Liver (tissue), 9 donors: ENCODE results near the gene PRSS58. TPM values are rescaled to one million over a fixed set of nuclear protein-coding genes. Genes with fewer than 3 reads are reported as not detected.

ENCODE experiments used
- DNase-seq: peaks from one replicate; pipeline ENCODE4 v3.0.0-alpha.2; 2017; ENCODE audit warnings: low spot score
- H3K27ac ChIP-seq, 2 donors: one replicate each; pipeline ENCODE4 v1.7.0; 2013; ENCODE audit warnings: inconsistent platforms in 2 of 2, low read length in 2 of 2, control low read depth in 1 of 2, low read depth in 1 of 2, mild to moderate bottlenecking in 1 of 2
- H3K27me3 ChIP-seq, 4 donors: one replicate each; pipeline versions ENCODE4 v1.6.1 to v1.7.0; 2013; ENCODE audit warnings: low read length in 3 of 4, inconsistent platforms in 1 of 4, mild to moderate bottlenecking in 1 of 4, moderate library complexity in 1 of 4; ENCODE audit not compliant: control insufficient read depth in 4 of 4, insufficient read depth in 4 of 4
- H3K36me3 ChIP-seq, 4 donors: one replicate each; pipeline versions ENCODE4 v1.6.1 to v1.7.0; 2013; ENCODE audit warnings: low read length in 3 of 4, mild to moderate bottlenecking in 3 of 4, low read depth in 1 of 4, moderate library complexity in 1 of 4; ENCODE audit not compliant: control insufficient read depth in 4 of 4, insufficient read depth in 3 of 4
- H3K4me1 ChIP-seq, 4 donors: one replicate each; pipeline versions ENCODE4 v1.6.1 to v1.7.0; 2013; ENCODE audit warnings: low read length in 3 of 4, mild to moderate bottlenecking in 3 of 4, moderate library complexity in 1 of 4; ENCODE audit not compliant: control insufficient read depth in 4 of 4, insufficient read depth in 4 of 4
- H3K4me3 ChIP-seq, 3 donors: one replicate each; pipeline versions ENCODE4 v1.6.1 to v1.7.0; 2013; ENCODE audit warnings: low read length in 3 of 3, control low read depth in 1 of 3, low read depth in 1 of 3, mild to moderate bottlenecking in 1 of 3
- H3K9ac ChIP-seq, 2 donors: one replicate each; pipeline ENCODE4 v1.7.0; 2013; ENCODE audit warnings: low read length in 2 of 2, mild to moderate bottlenecking in 2 of 2, moderate library complexity in 2 of 2, control low read depth in 1 of 2, low read depth in 1 of 2
- H3K9me3 ChIP-seq, 4 donors: one replicate each; pipeline versions ENCODE4 v1.6.1 to v1.7.0; 2013; ENCODE audit warnings: low read length in 3 of 4; ENCODE audit not compliant: control insufficient read depth in 4 of 4
- EGR1 ChIP-seq, 2 donors: IDR thresholded peaks; 2 replicates each; pipeline ENCODE4 v1.6.1; 2016 to 2018; ENCODE audit warnings: antibody characterized with exemption in 2 of 2, low read depth in 2 of 2
- FOXA1 ChIP-seq: IDR thresholded peaks from 2 replicates; pipeline ENCODE4 v1.6.1; 2016; ENCODE audit warnings: antibody characterized with exemption
- FOXA2 ChIP-seq: IDR thresholded peaks from 2 replicates; pipeline ENCODE4 v1.6.1; 2016; ENCODE audit warnings: antibody characterized with exemption
- GABPA ChIP-seq, 2 donors: IDR thresholded peaks in 1 of 2; conservative IDR thresholded peaks in 1 of 2; 2 replicates each; pipeline ENCODE4 v1.6.1; 2016; ENCODE audit warnings: antibody characterized with exemption in 2 of 2, mild to moderate bottlenecking in 1 of 2, moderate library complexity in 1 of 2
- HNF4A ChIP-seq, 2 donors: conservative IDR thresholded peaks; 2 replicates each; pipeline ENCODE4 v1.6.1; 2016; ENCODE audit warnings: antibody characterized with exemption in 2 of 2, mild to moderate bottlenecking in 2 of 2
- HNF4G ChIP-seq: IDR thresholded peaks from 2 replicates; pipeline ENCODE4 v1.6.1; 2016; ENCODE audit warnings: antibody characterized with exemption
- JUND ChIP-seq, 2 donors: IDR thresholded peaks; 2 replicates each; pipeline ENCODE4 v1.6.1; 2016; ENCODE audit warnings: antibody characterized with exemption in 2 of 2
- NR2F2 ChIP-seq: IDR thresholded peaks from 2 replicates; pipeline ENCODE4 v1.6.1; 2016; ENCODE audit warnings: antibody characterized with exemption
- RAD21 ChIP-seq, 2 donors: IDR thresholded peaks; 2 replicates each; pipeline ENCODE4 v1.6.1; 2016; ENCODE audit warnings: antibody characterized with exemption in 2 of 2, mild to moderate bottlenecking in 2 of 2
- RXRA ChIP-seq, 2 donors: IDR thresholded peaks; 2 replicates each; pipeline ENCODE4 v1.6.1; 2017 to 2018; ENCODE audit warnings: antibody characterized with exemption in 2 of 2, mild to moderate bottlenecking in 1 of 2
- SP1 ChIP-seq: IDR thresholded peaks from 2 replicates; pipeline ENCODE4 v1.6.1; 2018; ENCODE audit warnings: antibody characterized with exemption, mild to moderate bottlenecking
- TAF1 ChIP-seq: conservative IDR thresholded peaks from 2 replicates; pipeline ENCODE4 v1.6.1; 2016; ENCODE audit warnings: antibody characterized with exemption, mild to moderate bottlenecking
- YY1 ChIP-seq: IDR thresholded peaks from 2 replicates; pipeline ENCODE4 v1.6.1; 2016; ENCODE audit warnings: antibody characterized with exemption, mild to moderate bottlenecking
- WGBS: extraction: QIAGEN DNeasy Blood & Tissue Kit; methylation state at CpG from one replicate; pipeline ENCODE4 v1.1.7; 2013; 5-methylcytosine and 5-hydroxymethylcytosine counted together
- polyA plus RNA-seq, 2 donors: library from polyadenylated mRNA; stranded (reverse) in 1 of 2; unstranded in 1 of 2; fragments of 200-250 nt in 1 of 2; fragments of >200 nt in 1 of 2; fragmentation: Nextera tagmentation in 1 of 2; extraction: Ambion mirVana in 1 of 2; gene quantifications; one replicate each; pipeline versions ENCODE4 v1.2.1 to v1.2.3, GENCODE V29; 2013 to 2015
- total RNA-seq, 2 donors: library from RNA; depleted of rRNA; stranded (reverse); fragments of >200 nt; gene quantifications; one replicate each; pipeline ENCODE4 v1.2.3, GENCODE V29; 2014
- TF ChIP-seq, protein P1 (sequence below): IDR thresholded peaks from 2 replicates; pipeline ENCODE4 v1.6.1; 2016; ENCODE audit warnings: antibody characterized with exemption
- TF ChIP-seq, protein P2 (sequence below): fragments of 150-350 bp; IDR thresholded peaks from 2 replicates; pipeline ENCODE4 v1.5.1; 2017; ENCODE audit warnings: improper control_type of control experiment, low read depth, low read length; ENCODE audit not compliant: missing input control
- TF ChIP-seq, protein P3 (sequence below): IDR thresholded peaks from 2 replicates; pipeline ENCODE4 v1.6.1; 2016; ENCODE audit warnings: antibody characterized with exemption
- TF ChIP-seq, protein P4 (sequence below): IDR thresholded peaks from 2 replicates; pipeline ENCODE4 v1.6.1; 2016; ENCODE audit warnings: antibody characterized with exemption
- TF ChIP-seq, protein P5 (sequence below): IDR thresholded peaks from 2 replicates; pipeline ENCODE4 v1.6.1; 2016; ENCODE audit warnings: antibody characterized with exemption, mild to moderate bottlenecking
- donor health status: healthy.
- donor health status: healthy.
- donor health status: healthy.
- donor health status: healthy.
- donor health status: healthy.

The PRSS58 gene
- total and polyA plus RNA-seq, 4 donors: not detected

GRCh38 chr7:142298627-142299026 is 40.8 kb upstream of the PRSS58 start:
- Histone ChIP-seq H3K27me3 (peaks cover 0 to 3% (median 1%) of the 10 kb centered on the region in 4 donors), H3K9me3 (no peaks in the 10 kb centered on the region), H3K27ac (no peak overlapping the region), H3K9ac (no peak overlapping the region), H3K36me3 (no peaks in the 10 kb centered on the region), H3K4me3 (no peak overlapping the region), H3K4me1 (no peaks in the 10 kb centered on the region)
- TF ChIP-seq, protein P1, sequence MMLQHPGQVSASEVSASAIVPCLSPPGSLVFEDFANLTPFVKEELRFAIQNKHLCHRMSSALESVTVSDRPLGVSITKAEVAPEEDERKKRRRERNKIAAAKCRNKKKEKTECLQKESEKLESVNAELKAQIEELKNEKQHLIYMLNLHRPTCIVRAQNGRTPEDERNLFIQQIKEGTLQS: no peak
- TF ChIP-seq FOXA1 (no peak), HNF4G (no peak), GABPA (IDR thresholded peaks at IDR 0.05 in 1 of 2, conservative IDR thresholded peaks at IDR 0.05 in 1 of 2) (no peak), EGR1 (IDR thresholded peaks at IDR 0.05; ENCODE audit: low read depth in 2 of 2) (no peak), NR2F2 (no peak), JUND (IDR thresholded peaks at IDR 0.05) (no peak), FOXA2 (no peak), YY1 (no peak), RAD21 (IDR thresholded peaks at IDR 0.05) (no peak), TAF1 (no peak), RXRA (IDR thresholded peaks at IDR 0.05) (no peak), SP1 (no peak)
- TF ChIP-seq, protein P2, sequence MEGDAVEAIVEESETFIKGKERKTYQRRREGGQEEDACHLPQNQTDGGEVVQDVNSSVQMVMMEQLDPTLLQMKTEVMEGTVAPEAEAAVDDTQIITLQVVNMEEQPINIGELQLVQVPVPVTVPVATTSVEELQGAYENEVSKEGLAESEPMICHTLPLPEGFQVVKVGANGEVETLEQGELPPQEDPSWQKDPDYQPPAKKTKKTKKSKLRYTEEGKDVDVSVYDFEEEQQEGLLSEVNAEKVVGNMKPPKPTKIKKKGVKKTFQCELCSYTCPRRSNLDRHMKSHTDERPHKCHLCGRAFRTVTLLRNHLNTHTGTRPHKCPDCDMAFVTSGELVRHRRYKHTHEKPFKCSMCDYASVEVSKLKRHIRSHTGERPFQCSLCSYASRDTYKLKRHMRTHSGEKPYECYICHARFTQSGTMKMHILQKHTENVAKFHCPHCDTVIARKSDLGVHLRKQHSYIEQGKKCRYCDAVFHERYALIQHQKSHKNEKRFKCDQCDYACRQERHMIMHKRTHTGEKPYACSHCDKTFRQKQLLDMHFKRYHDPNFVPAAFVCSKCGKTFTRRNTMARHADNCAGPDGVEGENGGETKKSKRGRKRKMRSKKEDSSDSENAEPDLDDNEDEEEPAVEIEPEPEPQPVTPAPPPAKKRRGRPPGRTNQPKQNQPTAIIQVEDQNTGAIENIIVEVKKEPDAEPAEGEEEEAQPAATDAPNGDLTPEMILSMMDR: no peak
- TF ChIP-seq, protein P3, sequence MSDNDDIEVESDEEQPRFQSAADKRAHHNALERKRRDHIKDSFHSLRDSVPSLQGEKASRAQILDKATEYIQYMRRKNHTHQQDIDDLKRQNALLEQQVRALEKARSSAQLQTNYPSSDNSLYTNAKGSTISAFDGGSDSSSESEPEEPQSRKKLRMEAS: no peak
- TF ChIP-seq, protein P4, sequence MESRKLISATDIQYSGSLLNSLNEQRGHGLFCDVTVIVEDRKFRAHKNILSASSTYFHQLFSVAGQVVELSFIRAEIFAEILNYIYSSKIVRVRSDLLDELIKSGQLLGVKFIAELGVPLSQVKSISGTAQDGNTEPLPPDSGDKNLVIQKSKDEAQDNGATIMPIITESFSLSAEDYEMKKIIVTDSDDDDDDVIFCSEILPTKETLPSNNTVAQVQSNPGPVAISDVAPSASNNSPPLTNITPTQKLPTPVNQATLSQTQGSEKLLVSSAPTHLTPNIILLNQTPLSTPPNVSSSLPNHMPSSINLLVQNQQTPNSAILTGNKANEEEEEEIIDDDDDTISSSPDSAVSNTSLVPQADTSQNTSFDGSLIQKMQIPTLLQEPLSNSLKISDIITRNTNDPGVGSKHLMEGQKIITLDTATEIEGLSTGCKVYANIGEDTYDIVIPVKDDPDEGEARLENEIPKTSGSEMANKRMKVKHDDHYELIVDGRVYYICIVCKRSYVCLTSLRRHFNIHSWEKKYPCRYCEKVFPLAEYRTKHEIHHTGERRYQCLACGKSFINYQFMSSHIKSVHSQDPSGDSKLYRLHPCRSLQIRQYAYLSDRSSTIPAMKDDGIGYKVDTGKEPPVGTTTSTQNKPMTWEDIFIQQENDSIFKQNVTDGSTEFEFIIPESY: no peak
- no peak for DNase-seq
- WGBS: 49% methylated on average over 5 of the region's 5 CpGs

- Histone ChIP-seq H3K27ac (no peak overlapping the region), H3K4me3 (no peak overlapping the region), H3K36me3 (no peaks in the 10 kb centered on the region), H3K4me1 (no peaks in the 10 kb centered on the region), H3K9me3 (no peaks in the 10 kb centered on the region), H3K27me3 (peaks cover 0 to 3% (median 1%) of the 10 kb centered on the region in 4 donors), H3K9ac (no peak overlapping the region)
- 36% methylated on average over 5 of the region's 5 CpGs for WGBS
- no peak for TF ChIP-seq TAF1
- no peak for TF ChIP-seq FOXA2
- TF ChIP-seq HNF4A (conservative IDR thresholded peaks at IDR 0.05): no peak
- TF ChIP-seq NR2F2: no peak
- no peak for TF ChIP-seq HNF4G
- no peak for TF ChIP-seq RXRA (IDR thresholded peaks at IDR 0.05)
- TF ChIP-seq, protein P5, sequence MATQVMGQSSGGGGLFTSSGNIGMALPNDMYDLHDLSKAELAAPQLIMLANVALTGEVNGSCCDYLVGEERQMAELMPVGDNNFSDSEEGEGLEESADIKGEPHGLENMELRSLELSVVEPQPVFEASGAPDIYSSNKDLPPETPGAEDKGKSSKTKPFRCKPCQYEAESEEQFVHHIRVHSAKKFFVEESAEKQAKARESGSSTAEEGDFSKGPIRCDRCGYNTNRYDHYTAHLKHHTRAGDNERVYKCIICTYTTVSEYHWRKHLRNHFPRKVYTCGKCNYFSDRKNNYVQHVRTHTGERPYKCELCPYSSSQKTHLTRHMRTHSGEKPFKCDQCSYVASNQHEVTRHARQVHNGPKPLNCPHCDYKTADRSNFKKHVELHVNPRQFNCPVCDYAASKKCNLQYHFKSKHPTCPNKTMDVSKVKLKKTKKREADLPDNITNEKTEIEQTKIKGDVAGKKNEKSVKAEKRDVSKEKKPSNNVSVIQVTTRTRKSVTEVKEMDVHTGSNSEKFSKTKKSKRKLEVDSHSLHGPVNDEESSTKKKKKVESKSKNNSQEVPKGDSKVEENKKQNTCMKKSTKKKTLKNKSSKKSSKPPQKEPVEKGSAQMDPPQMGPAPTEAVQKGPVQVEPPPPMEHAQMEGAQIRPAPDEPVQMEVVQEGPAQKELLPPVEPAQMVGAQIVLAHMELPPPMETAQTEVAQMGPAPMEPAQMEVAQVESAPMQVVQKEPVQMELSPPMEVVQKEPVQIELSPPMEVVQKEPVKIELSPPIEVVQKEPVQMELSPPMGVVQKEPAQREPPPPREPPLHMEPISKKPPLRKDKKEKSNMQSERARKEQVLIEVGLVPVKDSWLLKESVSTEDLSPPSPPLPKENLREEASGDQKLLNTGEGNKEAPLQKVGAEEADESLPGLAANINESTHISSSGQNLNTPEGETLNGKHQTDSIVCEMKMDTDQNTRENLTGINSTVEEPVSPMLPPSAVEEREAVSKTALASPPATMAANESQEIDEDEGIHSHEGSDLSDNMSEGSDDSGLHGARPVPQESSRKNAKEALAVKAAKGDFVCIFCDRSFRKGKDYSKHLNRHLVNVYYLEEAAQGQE: no peak
- TF ChIP-seq, protein P1: no peak
- no peak for DNase-seq
Measured at GRCh38 chr7:142298009-142298408, 40.2 kb upstream of the PRSS58 start.
